K562 (cell line): ENCODE data around the gene EVL. TPM values are rescaled to one million over a fixed set of nuclear protein-coding genes. Genes with fewer than 3 reads are reported as not detected.

Experiments used
- ATF3 ChIP-seq, 2 experiments: fragments of 450-650 bp in 1 of 2; sonication (generic) in 1 of 2; formaldehyde crosslinking in 1 of 2; IDR thresholded peaks in 1 of 2; conservative IDR thresholded peaks in 1 of 2; 2 replicates each; pipeline versions ENCODE4 v1.6.1 to v1.8.1; 2016 to 2023; ENCODE audit warnings: mild to moderate bottlenecking in 2 of 2, moderate library complexity in 2 of 2, inconsistent platforms in 1 of 2, missing genetic modification reagents in 1 of 2
- CBX1 ChIP-seq: sonication (generic); IDR thresholded peaks from 2 replicates; pipeline ENCODE4 v1.6.1; 2016; ENCODE audit warnings: antibody characterized with exemption, low read depth, mild to moderate bottlenecking
- CC2D1A ChIP-seq: fragments of 450-650 bp; IDR thresholded peaks from 2 replicates; pipeline ENCODE4 v1.6.1; 2017; ENCODE audit warnings: mild to moderate bottlenecking
- EGR1 ChIP-seq: fragments of 450-650 bp; conservative IDR thresholded peaks from 2 replicates; pipeline ENCODE4 v1.6.1; 2017; ENCODE audit warnings: mild to moderate bottlenecking
- GTF2F1 ChIP-seq: IDR thresholded peaks from 2 replicates; pipeline ENCODE4 v1.6.1; 2011; ENCODE audit warnings: low read depth, low read length, improper control_type of control experiment
- HEY1 ChIP-seq: fragments of 250-450 bp; sonication (Bioruptor Pico); IDR thresholded peaks from 2 replicates; pipeline ENCODE4 v1.5.0; 2020; ENCODE audit warnings: mild to moderate bottlenecking, moderate library complexity, borderline replicate concordance
- ID3 ChIP-seq, 2 experiments: fragments of 250-450 bp in 1 of 2; fragments of 450-650 bp in 1 of 2; sonication (Bioruptor Pico) in 1 of 2; IDR thresholded peaks; 2 replicates each; pipeline versions ENCODE4 v1.6.1 to v1.8.0; 2016 to 2021; ENCODE audit warnings: mild to moderate bottlenecking in 2 of 2, moderate library complexity in 2 of 2, missing compliant biosample characterization in 1 of 2, missing genetic modification characterization in 1 of 2
- NFE2L1 ChIP-seq: fragments of 450-650 bp; IDR thresholded peaks from 2 replicates; pipeline ENCODE4 v1.6.1; 2016; ENCODE audit warnings: missing genetic modification characterization, low read depth, mild to moderate bottlenecking, missing compliant biosample characterization, moderate library complexity, borderline replicate concordance
- NFXL1 ChIP-seq: fragments of 450-650 bp; formaldehyde crosslinking; IDR thresholded peaks from 2 replicates; pipeline ENCODE4 v1.4.0; 2021; ENCODE audit warnings: mild to moderate bottlenecking
- NR1H2 ChIP-seq: sonication (generic); formaldehyde crosslinking; IDR thresholded peaks from 2 replicates; pipeline ENCODE4 v1.4.0; 2020; ENCODE audit warnings: mild to moderate bottlenecking, missing genetic modification reagents
- RBM15 ChIP-seq: fragments of 200-400 bp; formaldehyde crosslinking; IDR thresholded peaks from 2 replicates; pipeline ENCODE4 v1.6.1; 2018; ENCODE audit warnings: mild to moderate bottlenecking, low read length, moderate library complexity; ENCODE audit not compliant: insufficient read depth
- SNRNP70 ChIP-seq: fragments of 200-400 bp; formaldehyde crosslinking; optimal IDR thresholded peaks from 2 replicates; pipeline ENCODE3; 2017; ENCODE audit warnings: low read depth, low read length
- TEAD2 ChIP-seq: fragments of 450-650 bp; IDR thresholded peaks from 2 replicates; pipeline ENCODE4 v1.6.1; 2016; ENCODE audit warnings: missing genetic modification characterization, control low read depth, missing compliant biosample characterization
- TEAD4 ChIP-seq, 2 experiments: sonication (generic) in 1 of 2; formaldehyde crosslinking in 1 of 2; IDR thresholded peaks; 2 replicates each; pipeline versions ENCODE4 v1.6.1 to v1.8.0; 2012 to 2022; ENCODE audit warnings: borderline replicate concordance in 1 of 2, inconsistent platforms in 1 of 2, low read length in 1 of 2, mild to moderate bottlenecking in 1 of 2, missing genetic modification reagents in 1 of 2
- TRIM24 ChIP-seq, 2 experiments: fragments of 450-650 bp; IDR thresholded peaks; 2 replicates each; pipeline ENCODE4 v1.6.1; 2016
- USF2 ChIP-seq: sonication (generic); formaldehyde crosslinking; IDR thresholded peaks from 2 replicates; pipeline ENCODE4 v1.5.0; 2020; ENCODE audit warnings: missing genetic modification reagents
- ZFP30 ChIP-seq: fragments of 250-450 bp; sonication (Bioruptor Pico); IDR thresholded peaks from 2 replicates; pipeline ENCODE4 v1.8.0; 2022; ENCODE audit warnings: moderate library complexity, mild to moderate bottlenecking, inconsistent platforms, borderline replicate concordance
- ZFP36 ChIP-seq: fragments of 150-350 bp; IDR thresholded peaks from 2 replicates; pipeline ENCODE4 v1.6.1; 2018; ENCODE audit warnings: low read length, low read depth; ENCODE audit not compliant: partially characterized antibody
- ZNF212 ChIP-seq: fragments of 450-650 bp; formaldehyde crosslinking; IDR thresholded peaks from 2 replicates; pipeline ENCODE4 v1.4.0; 2020; ENCODE audit warnings: mild to moderate bottlenecking
- ZNF41 ChIP-seq: fragments of 250-450 bp; sonication (Bioruptor Pico); conservative IDR thresholded peaks from 2 replicates; pipeline ENCODE4 v1.4.0; 2020; ENCODE audit warnings: mild to moderate bottlenecking
- ZNF592 ChIP-seq: fragments of 450-650 bp; IDR thresholded peaks from 2 replicates; pipeline ENCODE4 v1.6.1; 2017; ENCODE audit warnings: antibody characterized with exemption, mild to moderate bottlenecking
- polyA plus RNA-seq, 8 experiments: library from polyadenylated mRNA; depleted of rRNA in 4 of 8; stranded (reverse) in 5 of 8; unstranded in 3 of 8; fragments of >200 nt; fragmentation: Nextera tagmentation in 2 of 8; fragmentation: Illumina TruSeq in 1 of 8; extraction: Ambion mirVana in 2 of 8; extraction: Trizol in 1 of 8; gene quantifications; 2 replicates each; pipeline versions ENCODE4 v1.2.1 to v1.2.3, GENCODE V29; 2011 to 2014; ENCODE audit warnings: inconsistent platforms in 1 of 8, missing spikeins in 1 of 8
- total RNA-seq, 7 experiments: library from RNA; depleted of rRNA in 6 of 7; stranded (reverse); fragments of >200 nt in 6 of 7; fragmentation: Illumina TruSeq in 2 of 7; extraction: Trizol in 2 of 7; gene quantifications; 2 replicates each; pipeline versions ENCODE4 v1.2.1 to v1.2.3, GENCODE V29; 2011 to 2021; ENCODE audit warnings: low replicate concordance in 1 of 7

The EVL gene
- total and polyA plus RNA-seq, 9 of the 15 experiments (the other 6 are each of a cell fraction or from before 2014, with no cell fraction given): 2.9 to 43.4 (median 23.9) TPM

- TF ChIP-seq EGR1 (no peak), TEAD2 (tag) (no peak), ZNF212 (no peak), TRIM24 (IDR thresholded peaks at IDR 0.05) (no peak), RBM15 (no peak), ZFP30 (no peak), TEAD4 (IDR thresholded peaks at IDR 0.05; ENCODE audit: low read length) (no peak), TEAD4 (CRISPR knock-in tag; IDR thresholded peaks at IDR 0.05; ENCODE audit: borderline replicate concordance) (no peak), ZFP36 (peak; percentile 3), NFXL1 (no peak), NFE2L1 (tag) (no peak), ZNF41 (CRISPR knock-in tag) (no peak), NR1H2 (CRISPR knock-in tag) (no peak), ID3 (CRISPR knock-in tag; IDR thresholded peaks at IDR 0.05) (no peak), ID3 (tag; IDR thresholded peaks at IDR 0.05) (peak; percentile 95), CBX1 (peak; percentile 39; the same call in 1 of the 2 replicates), GTF2F1 (no peak), ZNF592 (peak; percentile 82), CC2D1A (peak; percentile 63), ATF3 (IDR thresholded peaks at IDR 0.05) (no peak), ATF3 (CRISPR knock-in tag; conservative IDR thresholded peaks at IDR 0.05) (0 out of 2 replicates have a peak, but pooled peaks have one; percentile 60), SNRNP70 (no peak), HEY1 (no peak), USF2 (CRISPR knock-in tag) (peak; percentile 97)
Measured at GRCh38 chr14:100192672-100193416, 127.6 kb downstream of the EVL start (continued).
